Retinal pigment epithelial cell (primary cell): ENCODE measurements around the gene CHN1.

ENCODE experiments used
- DNase-seq: peaks from one replicate; pipeline ENCODE4 v3.0.0-alpha.2; 2010; ENCODE audit warnings: low read depth
- H3K4me3 ChIP-seq: 2 replicates; pipeline ENCODE4 v1.5.1; 2011; ENCODE audit warnings: mild to moderate bottlenecking, low read length, control low read depth, moderate library complexity
- TF ChIP-seq, protein P1 (sequence below): conservative IDR thresholded peaks from 2 replicates; pipeline ENCODE4 v1.5.1; 2011; ENCODE audit warnings: low read depth, low read length, control low read depth, inconsistent platforms

The CHN1 gene

DNA sequence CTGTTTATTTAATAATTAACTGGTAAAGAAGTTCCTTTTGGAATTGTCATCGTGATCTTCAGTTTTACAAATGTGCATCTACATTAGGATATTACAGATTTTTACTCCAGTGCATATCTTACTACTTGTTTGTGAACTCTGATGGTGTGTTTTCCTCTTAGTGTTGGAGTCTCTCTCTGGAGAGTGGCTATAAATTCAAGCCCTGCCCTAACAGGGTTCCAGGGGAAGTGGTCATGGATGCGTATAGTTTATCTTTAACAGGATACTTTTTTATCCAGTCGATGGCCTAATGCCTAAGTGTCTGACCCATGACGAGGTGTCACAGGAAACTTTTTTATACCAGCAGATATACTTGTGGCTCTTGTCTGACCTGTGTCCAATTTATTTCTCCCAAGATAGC, 75.4 kb downstream of the CHN1 start:
- H3K4me3 ChIP-seq, result no peak overlapping the region
- DNase-seq, result no peak
- TF ChIP-seq, protein P1, sequence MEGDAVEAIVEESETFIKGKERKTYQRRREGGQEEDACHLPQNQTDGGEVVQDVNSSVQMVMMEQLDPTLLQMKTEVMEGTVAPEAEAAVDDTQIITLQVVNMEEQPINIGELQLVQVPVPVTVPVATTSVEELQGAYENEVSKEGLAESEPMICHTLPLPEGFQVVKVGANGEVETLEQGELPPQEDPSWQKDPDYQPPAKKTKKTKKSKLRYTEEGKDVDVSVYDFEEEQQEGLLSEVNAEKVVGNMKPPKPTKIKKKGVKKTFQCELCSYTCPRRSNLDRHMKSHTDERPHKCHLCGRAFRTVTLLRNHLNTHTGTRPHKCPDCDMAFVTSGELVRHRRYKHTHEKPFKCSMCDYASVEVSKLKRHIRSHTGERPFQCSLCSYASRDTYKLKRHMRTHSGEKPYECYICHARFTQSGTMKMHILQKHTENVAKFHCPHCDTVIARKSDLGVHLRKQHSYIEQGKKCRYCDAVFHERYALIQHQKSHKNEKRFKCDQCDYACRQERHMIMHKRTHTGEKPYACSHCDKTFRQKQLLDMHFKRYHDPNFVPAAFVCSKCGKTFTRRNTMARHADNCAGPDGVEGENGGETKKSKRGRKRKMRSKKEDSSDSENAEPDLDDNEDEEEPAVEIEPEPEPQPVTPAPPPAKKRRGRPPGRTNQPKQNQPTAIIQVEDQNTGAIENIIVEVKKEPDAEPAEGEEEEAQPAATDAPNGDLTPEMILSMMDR, result no peak

DNA sequence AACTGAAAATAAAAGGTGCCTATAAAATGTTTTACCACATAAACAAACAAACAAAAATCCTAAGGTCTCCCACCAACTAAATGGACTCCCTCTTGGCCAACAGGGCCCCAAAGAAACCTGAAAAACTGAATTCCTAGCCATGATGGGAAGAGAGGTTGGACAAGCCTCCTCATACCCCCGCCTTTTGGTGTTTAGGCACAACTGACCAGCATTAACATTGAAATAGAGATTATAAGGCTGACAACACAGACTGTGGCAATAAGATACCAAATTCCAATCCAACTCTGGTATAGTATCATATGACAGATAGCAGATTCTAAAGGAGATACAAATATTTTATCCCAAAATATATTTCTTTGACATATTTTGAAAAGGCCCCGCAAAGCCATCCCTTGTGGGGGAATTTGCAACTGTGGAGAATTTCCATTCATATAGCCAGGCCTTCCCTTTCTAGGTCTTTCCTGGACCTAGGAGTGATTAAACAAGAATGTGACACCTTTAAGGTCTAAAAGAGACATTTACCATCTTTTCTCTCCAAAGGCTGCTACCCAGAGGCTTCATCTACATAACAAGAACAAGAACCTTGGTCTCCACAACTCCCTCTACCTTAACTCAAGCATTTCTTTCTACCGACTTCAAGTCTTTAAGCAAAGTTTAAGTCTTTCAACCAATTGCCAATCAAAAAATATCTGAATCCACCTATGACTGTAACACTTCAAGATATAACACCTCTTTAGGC, 80.0 kb downstream of the CHN1 start:
- no peak for DNase-seq
- H3K4me3 ChIP-seq, result no peak overlapping the region
- TF ChIP-seq, protein P1, result no peak

DNA sequence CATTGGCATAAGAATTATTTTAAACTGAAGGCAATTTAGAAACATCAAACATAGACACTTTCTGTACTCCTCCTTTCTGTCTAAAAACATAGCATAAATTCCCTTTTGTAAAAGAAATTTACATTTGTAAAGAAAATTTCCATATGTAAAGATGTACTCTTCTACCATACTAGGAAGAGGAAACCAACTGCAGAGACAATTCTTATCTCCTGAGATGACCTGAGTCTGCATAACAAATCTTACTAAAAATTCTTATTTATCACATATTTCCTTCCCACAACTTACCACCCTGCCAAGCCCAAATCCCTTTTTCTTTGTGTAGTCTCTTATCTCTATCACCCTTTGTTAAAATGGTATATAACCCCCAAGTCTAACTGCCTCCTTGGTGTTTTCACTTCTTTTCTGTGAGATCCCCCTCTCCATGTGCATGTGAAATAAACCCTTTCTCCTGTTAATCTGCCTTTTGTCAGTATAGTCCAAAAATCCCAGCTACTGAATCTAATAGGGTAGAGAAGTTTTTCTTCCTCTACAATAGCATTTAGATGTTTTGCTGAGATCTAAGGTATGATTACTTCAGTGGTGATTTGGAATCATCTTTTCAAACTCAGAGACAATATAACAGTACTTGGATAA, 81.0 kb downstream of the CHN1 start:
- no peak for DNase-seq
- H3K4me3 ChIP-seq, result no peak overlapping the region
- TF ChIP-seq, protein P1, result no peak

DNA sequence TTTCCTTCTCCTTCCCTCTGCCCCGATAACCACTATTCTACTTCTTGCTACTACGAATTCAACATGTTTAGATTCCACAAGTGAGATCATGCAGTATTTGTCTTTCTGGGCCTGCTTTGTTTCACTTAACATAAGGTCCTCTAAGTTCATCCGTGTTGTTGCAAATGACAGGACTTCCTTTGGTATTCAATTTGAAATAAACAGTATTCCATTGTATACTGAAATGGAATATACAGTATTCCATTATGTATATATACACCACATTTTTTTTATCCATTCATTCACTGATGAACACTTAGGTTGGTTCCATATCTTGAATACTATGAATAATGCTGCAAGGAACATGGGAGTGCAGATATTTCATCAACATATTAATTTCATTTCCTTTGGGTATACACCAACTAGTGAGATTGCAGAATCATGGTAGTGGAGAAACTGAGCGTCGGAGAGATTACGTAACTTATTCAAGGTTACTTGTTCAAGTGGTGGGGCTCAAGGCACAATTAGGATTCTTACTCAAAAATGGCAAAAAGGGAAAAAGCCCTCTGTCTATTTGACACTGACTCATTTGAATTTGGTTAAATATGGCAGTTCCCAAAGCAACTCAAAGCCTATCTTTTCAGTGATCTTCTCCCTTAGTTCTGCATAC, 85.1 kb downstream of the CHN1 start:
- TF ChIP-seq, protein P1, result no peak
- DNase-seq, result no peak
- no peak overlapping the region for H3K4me3 ChIP-seq

DNA sequence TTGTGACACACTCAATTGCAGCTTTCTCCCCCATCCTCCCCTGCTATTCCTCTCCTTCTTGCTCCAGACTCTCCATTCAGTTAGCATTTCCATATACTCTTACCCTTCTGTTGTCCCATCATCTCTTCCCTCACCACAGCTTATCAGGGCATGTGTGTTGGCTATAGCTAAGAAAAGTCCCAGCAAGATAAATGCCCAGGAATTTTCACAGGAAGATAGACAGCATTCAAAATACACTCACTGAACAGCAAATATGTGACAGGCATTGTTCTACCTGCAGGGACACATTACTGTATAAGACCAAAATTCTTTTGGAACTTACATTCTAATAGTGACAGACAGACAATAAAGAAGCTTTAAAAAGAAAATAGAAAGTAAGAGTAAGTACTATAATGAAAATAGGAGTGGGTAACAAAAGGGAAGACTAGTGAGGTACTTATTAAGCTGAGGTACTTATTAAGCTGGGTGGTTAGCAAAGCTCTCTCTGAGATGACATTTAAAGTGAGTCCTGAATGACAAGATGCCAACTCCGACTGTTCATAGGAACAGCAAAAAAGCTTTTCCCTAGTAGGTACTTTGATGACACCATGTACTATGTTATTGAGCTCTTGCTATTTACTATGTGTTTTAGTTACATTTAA, 86.2 kb downstream of the CHN1 start:
- H3K4me3 ChIP-seq, result no peak overlapping the region
- DNase-seq, result no peak
- TF ChIP-seq, protein P1, result no peak

DNA sequence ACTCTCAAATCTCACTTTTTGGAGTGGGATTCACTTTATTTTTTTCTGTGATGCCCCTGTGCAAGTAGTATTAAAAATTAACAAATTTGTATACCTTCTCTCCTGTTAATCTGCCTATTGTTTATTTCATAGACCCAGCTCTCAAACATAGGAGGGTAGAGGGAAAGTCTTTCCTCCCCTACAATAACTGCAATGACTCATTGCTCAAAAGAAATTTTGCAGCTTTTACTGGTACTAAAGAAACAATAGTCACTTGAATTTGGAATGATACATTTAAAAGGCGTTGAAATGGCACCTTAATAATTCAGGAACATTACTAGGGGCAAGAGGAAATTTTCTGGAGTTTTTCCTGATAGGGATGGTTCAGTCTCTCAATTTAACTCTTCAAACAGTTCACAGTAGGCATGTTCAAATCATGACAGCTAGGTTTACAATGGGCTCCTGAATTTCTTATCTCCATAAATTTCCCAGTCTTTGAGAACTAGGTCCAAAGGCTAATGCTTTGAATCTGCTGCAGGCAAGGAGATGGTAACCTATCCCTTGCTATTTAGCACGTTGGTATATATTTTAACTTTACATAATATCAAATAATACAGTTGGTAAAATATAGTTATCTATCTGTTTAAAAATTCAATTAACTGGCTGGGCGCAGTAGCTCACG, 88.8 kb downstream of the CHN1 start:
- no peak for DNase-seq
- TF ChIP-seq, protein P1, result no peak
- H3K4me3 ChIP-seq, result no peak overlapping the region
